Lung (tissue), 12 donors: ENCODE results near the gene CATSPER4. TPM values are rescaled to one million over a fixed set of nuclear protein-coding genes. Genes with fewer than 3 reads are reported as not detected.

ENCODE experiments used
- ATAC-seq: fragments of 200-7000 bp; cut with Tn5 transposase; one replicate; pipeline ENCODE4 v1.9.1; 2020; ENCODE audit warnings: moderate number of reproducible peaks; ENCODE audit not compliant: insufficient read depth, low FRiP score
- DNase-seq, 3 donors: peaks; one replicate each; pipeline ENCODE4 v3.0.0-alpha.2; 2013 to 2017
- H3K27ac ChIP-seq, 2 donors: one replicate each; pipeline ENCODE4 v1.5.1; 2013; ENCODE audit warnings: mild to moderate bottlenecking in 2 of 2, moderate library complexity in 2 of 2, control low read depth in 1 of 2, inconsistent platforms in 1 of 2, low read depth in 1 of 2, low read length in 1 of 2
- H3K27me3 ChIP-seq, 3 donors: one replicate each; pipeline ENCODE4 v1.5.1; 2013; ENCODE audit warnings: low read length in 2 of 3; ENCODE audit not compliant: control insufficient read depth in 3 of 3, insufficient read depth in 3 of 3
- H3K36me3 ChIP-seq, 4 donors: one replicate each; pipeline ENCODE4 v1.5.1; 2013; ENCODE audit warnings: low read length in 4 of 4, mild to moderate bottlenecking in 1 of 4, moderate library complexity in 1 of 4; ENCODE audit not compliant: control insufficient read depth in 4 of 4, insufficient read depth in 4 of 4
- H3K4me1 ChIP-seq, 5 donors: one replicate each; pipeline ENCODE4 v1.5.1; 2013; ENCODE audit warnings: low read length in 5 of 5, mild to moderate bottlenecking in 2 of 5, moderate library complexity in 1 of 5; ENCODE audit not compliant: control insufficient read depth in 5 of 5, insufficient read depth in 5 of 5
- H3K4me3 ChIP-seq: one replicate; pipeline ENCODE4 v1.5.1; 2013; ENCODE audit warnings: mild to moderate bottlenecking, control low read depth, moderate library complexity
- H3K9ac ChIP-seq, 2 donors: one replicate each; pipeline ENCODE4 v1.5.1; 2013; ENCODE audit warnings: low read length in 2 of 2, control low read depth in 1 of 2; ENCODE audit not compliant: insufficient read depth in 1 of 2
- H3K9me3 ChIP-seq, 4 donors: one replicate each; pipeline ENCODE4 v1.5.1; 2013; ENCODE audit warnings: low read length in 3 of 4, mild to moderate bottlenecking in 1 of 4, moderate library complexity in 1 of 4; ENCODE audit not compliant: control insufficient read depth in 4 of 4, insufficient read depth in 3 of 4
- CTCF ChIP-seq: IDR thresholded peaks from 2 replicates; pipeline ENCODE4 v1.5.1; 2012; ENCODE audit warnings: mild to moderate bottlenecking; ENCODE audit errors: control extremely low read depth, extremely low read depth
- WGBS, 2 donors: extraction: QIAGEN DNeasy Blood & Tissue Kit; methylation state at CpG; one replicate each; pipeline ENCODE4 v1.1.7; 2013; 5-methylcytosine and 5-hydroxymethylcytosine counted together
- polyA plus RNA-seq, 2 donors: library from polyadenylated mRNA; stranded (reverse); fragments of 200-250 nt; gene quantifications; one replicate each; pipeline ENCODE4 v1.2.1, GENCODE V29; 2013
- total RNA-seq, 2 donors: library from RNA; depleted of rRNA in 1 of 2; stranded (reverse); fragments of >200 nt in 1 of 2; gene quantifications; one replicate each; pipeline ENCODE4 v1.2.1, GENCODE V29; 2014 to 2021
- donor health status: control.
- donor health status: control.
- donor health status: Bipolar disorder and iron deficiency.
- donor health status: healthy.
- donor health status: DM: yes; HTN: yes; CAD: no.

Gene CATSPER4
- total and polyA plus RNA-seq, 4 donors = not detected

- Histone ChIP-seq H3K36me3 (peaks cover 0 to 10% (median 0%) of the 10 kb centered on the region in 4 donors), H3K27ac (no peak overlapping the region), H3K4me1 (no peaks in the 10 kb centered on the region), H3K27me3 (no peaks in the 10 kb centered on the region), H3K9ac (no peak overlapping the region), H3K9me3 (no peaks in the 10 kb centered on the region), H3K4me3 (no peak overlapping the region)
- no peak for ATAC-seq
- no peak for TF ChIP-seq CTCF
- no peak for DNase-seq
- WGBS, 2 donors = 95 to 96% methylated on average over 8 of the region's 8 CpGs
These were observed 1.9 kb upstream of the CATSPER4 start for GRCh38 chr1:26188477-26188876.

GRCh38 chr1:26189331-26189730 is 1.1 kb upstream of the CATSPER4 start:
- Histone ChIP-seq H3K27ac (no peak overlapping the region), H3K9ac (no peak overlapping the region), H3K27me3 (no peaks in the 10 kb centered on the region), H3K9me3 (no peaks in the 10 kb centered on the region), H3K4me1 (no peaks in the 10 kb centered on the region), H3K36me3 (peaks cover 0 to 5% (median 0%) of the 10 kb centered on the region in 4 donors), H3K4me3 (no peak overlapping the region)
- no peak for DNase-seq
- no peak for TF ChIP-seq CTCF
- 84 to 91% methylated on average over 6 of the region's 6 CpGs for WGBS, 2 donors
- no peak for ATAC-seq

- ATAC-seq = no peak
- WGBS, 2 donors = 85 to 91% methylated on average over 7 of the region's 7 CpGs
- no peaks in the 10 kb centered on the region for H3K9me3 ChIP-seq
- no peak for TF ChIP-seq CTCF
- H3K27ac ChIP-seq = no peak overlapping the region
- no peaks in the 10 kb centered on the region for H3K4me1 ChIP-seq
- H3K36me3 ChIP-seq = peaks cover 0 to 4% (median 0%) of the 10 kb centered on the region in 4 donors
- no peak overlapping the region for H3K9ac ChIP-seq
- H3K27me3 ChIP-seq = no peaks in the 10 kb centered on the region
- no peak overlapping the region for H3K4me3 ChIP-seq
- no peak for DNase-seq
These were observed 589 bp upstream of the CATSPER4 start for GRCh38 chr1:26189751-26190275.

- Histone ChIP-seq H3K36me3 (peaks cover 0 to 2% (median 0%) of the 10 kb centered on the region in 4 donors), H3K27ac (no peak overlapping the region), H3K9me3 (no peaks in the 10 kb centered on the region), H3K4me3 (no peak overlapping the region), H3K4me1 (no peaks in the 10 kb centered on the region), H3K27me3 (no peaks in the 10 kb centered on the region), H3K9ac (no peak overlapping the region)
- WGBS, 2 donors = 29 to 44% methylated on average over 3 of the region's 3 CpGs
- DNase-seq = no peak
- TF ChIP-seq CTCF = no peak
- ATAC-seq = no peak
These were observed 1.3 kb downstream of the CATSPER4 start for GRCh38 chr1:26191739-26192138.
